ELR (cell line): ENCODE results near the gene RNF141.

Experiments
- DNase-seq: peaks from one replicate; pipeline ENCODE4 v3.0.0-alpha.2; 2015; ENCODE audit warnings: low read depth

RNF141 gene

DNA sequence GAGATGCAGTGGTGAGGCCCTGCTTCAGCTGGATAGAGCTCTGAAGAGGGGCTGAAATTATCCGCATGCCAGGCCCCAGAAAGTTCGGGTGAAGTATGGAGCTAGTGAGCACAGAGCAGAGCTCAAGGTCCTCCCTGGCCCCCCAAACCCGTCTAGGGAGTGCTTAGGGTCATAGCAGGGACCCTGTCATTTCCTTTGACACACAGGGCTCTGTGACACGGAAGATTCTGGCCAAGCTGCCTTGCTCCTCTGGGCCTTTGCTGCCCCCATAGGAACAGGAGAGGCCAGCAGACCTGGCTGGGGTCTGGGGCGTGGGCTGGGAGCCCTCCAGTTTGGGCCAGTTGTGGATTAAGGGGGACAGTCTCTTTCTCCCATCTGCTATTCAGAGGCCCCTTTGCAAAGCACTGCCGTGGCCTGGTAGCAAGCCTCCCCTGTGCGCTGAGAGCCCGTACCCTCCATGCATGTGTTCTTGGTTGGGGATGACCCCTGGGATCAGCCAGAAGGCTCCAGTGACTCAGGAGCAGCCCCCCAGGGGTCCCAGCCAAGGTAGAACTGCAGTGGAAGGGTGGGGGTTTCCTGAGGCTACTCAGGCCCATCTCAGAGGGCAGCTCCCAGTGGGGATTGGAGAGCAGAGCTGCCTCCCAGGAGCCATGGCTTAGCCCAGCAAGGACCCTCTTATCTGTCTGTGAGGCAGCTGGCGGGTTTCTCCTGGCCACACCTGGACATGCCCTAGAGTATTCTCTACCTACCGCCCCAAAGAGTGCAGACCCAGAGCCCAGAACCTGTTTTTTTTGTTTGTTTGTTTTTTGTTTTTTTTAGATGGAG, 42.3 kb downstream of the RNF141 start:
- no peak for DNase-seq

- no peak for DNase-seq
These were observed 43.0 kb downstream of the RNF141 start for GRCh38 chr11:10498022-10498400.

GRCh38 chr11:10497371-10498021, 43.5 kb downstream of the RNF141 start:
- DNase-seq = no peak

GRCh38 chr11:10496296-10496936, 44.6 kb downstream of the RNF141 start:
- DNase-seq = no peak

- no peak for DNase-seq
These were observed 45.6 kb downstream of the RNF141 start for GRCh38 chr11:10495464-10495786.

GRCh38 chr11:10494636-10495463, 46.1 kb downstream of the RNF141 start:
- no peak for DNase-seq

- DNase-seq = no peak
These were observed 47.8 kb downstream of the RNF141 start for GRCh38 chr11:10493041-10493663.

- DNase-seq = no peak
These were observed 48.9 kb downstream of the RNF141 start for GRCh38 chr11:10492084-10492483.

DNA sequence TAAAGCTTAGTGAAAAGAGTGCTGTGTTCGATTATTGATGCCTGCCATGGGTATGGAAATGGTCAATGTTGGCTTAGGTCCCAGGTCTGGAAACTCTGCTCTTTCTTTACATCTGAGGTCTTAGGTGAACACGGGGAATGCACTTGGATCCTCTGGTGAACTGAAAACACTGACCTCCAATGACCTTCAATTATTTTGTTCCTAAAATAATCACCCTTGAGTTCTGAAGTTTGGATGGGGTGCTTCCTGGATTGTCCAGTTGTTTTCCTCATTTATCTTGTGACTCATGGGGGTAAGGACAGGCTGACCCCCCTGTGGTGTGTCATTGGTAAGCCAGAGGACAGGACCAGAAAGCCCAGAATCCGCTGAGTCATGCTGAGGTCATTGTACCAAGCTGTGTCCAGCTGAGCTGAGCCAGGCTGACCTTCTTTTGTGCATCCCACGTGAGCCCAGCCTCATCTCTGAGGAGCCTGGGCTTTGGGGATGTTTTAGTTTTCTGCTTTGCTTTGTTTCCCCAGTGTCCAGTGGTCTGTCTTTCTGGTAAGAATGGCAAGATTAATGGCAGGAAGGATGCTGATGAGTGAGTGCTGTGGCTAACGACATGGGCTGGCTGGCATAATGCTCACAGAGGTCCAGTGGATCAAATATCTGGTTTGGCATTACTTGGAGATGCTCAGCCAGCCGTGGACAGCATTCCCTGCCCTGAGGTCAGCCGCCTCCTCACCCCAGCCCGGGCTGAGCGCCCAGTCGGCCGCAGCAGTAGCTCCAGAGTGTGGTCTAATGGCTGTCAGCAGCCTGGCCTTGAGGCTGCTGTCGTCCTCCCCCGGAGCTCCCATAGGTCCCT, 50.4 kb downstream of the RNF141 start:
- peak; percentile 100 for DNase-seq

GRCh38 chr11:10490032-10490397, 51.0 kb downstream of the RNF141 start:
- no peak for DNase-seq

GRCh38 chr11:10488934-10489691, 51.9 kb downstream of the RNF141 start:
- no peak for DNase-seq

GRCh38 chr11:10488121-10488933, 52.7 kb downstream of the RNF141 start:
- DNase-seq = peak; percentile 33

DNA sequence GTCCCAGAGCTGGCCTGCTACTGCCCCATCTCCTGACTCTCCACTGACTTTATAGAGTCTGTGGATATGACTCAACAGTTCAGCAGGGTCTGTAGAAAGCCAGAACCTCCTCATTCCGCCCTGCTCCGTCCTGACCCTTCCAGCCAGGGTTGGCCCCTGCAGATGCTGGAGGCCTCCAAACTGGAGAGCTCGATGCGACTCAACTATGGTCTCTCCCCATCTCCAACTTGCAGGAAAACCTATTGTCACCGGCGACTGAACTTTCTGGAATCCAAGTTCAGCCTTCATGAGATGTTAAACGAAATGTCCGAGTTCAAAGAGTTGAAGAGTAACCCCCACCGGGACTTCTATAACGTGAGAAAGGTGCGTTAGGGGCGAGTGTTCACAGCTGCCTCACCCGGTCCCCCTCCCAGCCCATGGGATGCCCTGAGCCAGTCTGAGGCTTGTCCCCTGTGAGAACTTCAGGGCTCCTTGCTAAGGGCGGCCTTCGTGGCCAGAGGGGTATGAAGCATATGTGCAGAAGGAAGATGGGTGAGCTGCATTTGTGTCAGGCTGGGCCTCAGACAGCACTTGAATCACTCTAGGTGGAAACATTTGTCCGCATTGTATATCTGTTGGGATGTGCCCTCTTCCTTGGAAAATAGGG, 53.9 kb downstream of the RNF141 start:
- no peak for DNase-seq

GRCh38 chr11:10486161-10486840, 54.7 kb downstream of the RNF141 start:
- DNase-seq = no peak

- DNase-seq = no peak
These were observed 55.3 kb downstream of the RNF141 start for GRCh38 chr11:10485646-10486045.

DNA sequence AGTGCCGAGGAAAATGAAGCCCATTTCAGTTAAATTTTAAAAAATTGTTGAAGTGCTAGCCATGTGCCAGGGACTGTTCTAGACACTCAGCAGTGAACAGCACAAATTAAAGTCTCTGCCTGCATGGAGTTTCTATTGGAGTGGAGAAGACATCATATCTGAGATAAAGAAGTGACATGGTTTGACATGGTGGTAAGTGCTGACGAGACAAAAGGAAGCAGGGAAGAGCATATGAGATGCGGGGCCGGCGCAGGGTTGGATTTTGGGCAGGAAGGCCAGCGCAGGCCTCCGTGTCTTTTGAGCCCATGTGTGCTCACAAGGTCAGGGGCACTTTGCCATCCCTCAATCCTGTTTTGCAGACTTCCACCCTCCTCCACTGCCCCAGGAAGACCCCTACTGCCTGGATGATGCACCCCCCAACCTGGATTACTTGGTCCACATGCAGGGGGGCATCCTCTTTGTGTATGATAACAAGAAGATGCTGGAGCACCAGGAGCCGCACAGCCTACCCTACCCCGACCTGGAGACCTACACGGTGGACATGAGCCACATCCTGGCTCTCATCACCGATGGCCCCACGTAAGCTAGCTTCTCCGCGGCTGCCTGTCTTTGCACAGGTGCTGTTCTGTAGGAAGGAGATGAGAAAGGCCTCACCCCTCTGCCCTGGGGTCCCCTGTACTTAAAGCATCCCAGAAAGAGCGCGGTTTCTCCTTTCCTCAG, 56.4 kb downstream of the RNF141 start:
- no peak for DNase-seq

DNA sequence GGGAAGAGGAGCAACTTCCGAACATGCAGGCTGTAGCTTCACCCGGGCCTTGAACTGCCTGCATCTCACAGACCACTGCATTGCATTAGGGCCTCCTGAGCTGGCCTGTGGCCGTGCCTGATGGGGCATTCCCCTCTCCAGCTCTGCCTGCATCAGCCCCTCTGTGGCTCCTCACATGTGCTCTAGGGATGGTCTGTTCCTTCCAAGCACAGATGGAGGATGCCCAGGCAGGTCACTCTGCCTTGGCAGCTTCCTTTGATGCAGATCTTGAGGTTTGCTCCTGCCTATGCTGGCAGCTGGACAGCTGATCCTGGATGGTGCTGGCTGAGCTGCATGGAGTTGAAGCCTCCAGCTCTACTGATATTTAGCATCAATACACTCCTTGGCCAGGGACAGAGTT, 57.4 kb downstream of the RNF141 start:
- no peak for DNase-seq

DNA sequence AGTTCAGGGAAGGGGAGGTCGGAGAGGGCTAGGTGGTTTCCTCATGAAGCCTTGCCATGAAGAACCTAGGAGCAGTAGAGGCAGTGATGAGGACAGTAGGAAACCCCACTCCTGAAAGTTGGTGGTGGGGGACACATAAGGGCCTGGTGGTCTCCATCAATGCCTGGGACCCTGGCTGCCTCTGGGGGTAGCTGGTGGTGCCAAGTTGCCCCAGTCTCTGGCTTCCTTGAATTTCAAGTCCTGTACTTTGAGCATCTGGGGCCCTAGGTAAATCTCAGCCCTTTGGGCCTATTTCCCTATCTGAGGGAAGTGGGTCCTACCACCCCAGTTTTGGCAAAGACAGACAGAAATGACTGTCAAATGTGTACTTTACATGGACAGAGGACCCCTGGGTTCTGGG, 57.8 kb downstream of the RNF141 start:
- no peak for DNase-seq
